PC-9 (cell line): Measurements from ENCODE around the gene MGLL. TPM values are rescaled to one million over a fixed set of nuclear protein-coding genes. Genes with fewer than 3 reads are reported as not detected.

ENCODE experiments used
- BruUV-seq: library from RNA; stranded (reverse); fragments of 400-500 nt; replicated peaks from 2 replicates; lab custom pipeline; 2021; lab: Mats Ljungman, UMichigan
- CTCF ChIA-PET: fragments of 300-600 bp; sonication (Branson Sonifier 250); formaldehyde crosslinking; loops from one replicate; lab custom pipeline; 2022; ENCODE audit warnings: antibody characterized with exemption; lab: Charles Lee
- POLR2A ChIA-PET: fragments of 300-600 bp; sonication (Branson Sonifier 250); formaldehyde crosslinking; loops from one replicate; lab custom pipeline; 2022; ENCODE audit warnings: antibody characterized with exemption; ENCODE audit not compliant: unreplicated experiment; lab: Charles Lee
- DNase-seq, 2 experiments: peaks; one replicate each; pipeline versions ENCODE4 v3.0.0 to v3.0.0-alpha.2; 2015 to 2022; ENCODE audit warnings: mixed read lengths in 1 of 2
- H2AFZ ChIP-seq: fragments of 200-600 bp; sonication (generic); 2 replicates; pipeline ENCODE4 v1.8.1; 2017; ENCODE audit warnings: antibody characterized with exemption
- H3F3A ChIP-seq: fragments of 200-600 bp; sonication (generic); 2 replicates; pipeline ENCODE4 v1.8.1; 2017; ENCODE audit warnings: antibody characterized with exemption, mild to moderate bottlenecking, low read depth; ENCODE audit not compliant: insufficient read depth
- H3K27ac ChIP-seq: fragments of 200-600 bp; sonication (generic); 2 replicates; pipeline ENCODE4 v1.6.1; 2016; ENCODE audit warnings: mixed run types
- H3K27me3 ChIP-seq: fragments of 200-600 bp; sonication (generic); 2 replicates; pipeline ENCODE4 v1.6.1; 2016; ENCODE audit warnings: low read depth, mixed run types; ENCODE audit not compliant: insufficient read depth
- H3K36me3 ChIP-seq: fragments of 200-600 bp; sonication (generic); 2 replicates; pipeline ENCODE4 v1.6.1; 2016; ENCODE audit warnings: low read depth, mixed run types
- H3K4me1 ChIP-seq: fragments of 200-600 bp; sonication (generic); replicated peaks from 2 replicates; pipeline ENCODE4 v1.6.1; 2016; ENCODE audit warnings: mixed run types; ENCODE audit not compliant: insufficient read depth
- H3K4me2 ChIP-seq: fragments of 200-600 bp; sonication (generic); 2 replicates; pipeline ENCODE4 v1.6.1; 2017; ENCODE audit warnings: mixed run types
- H3K4me3 ChIP-seq: fragments of 200-600 bp; sonication (generic); 2 replicates; pipeline ENCODE4 v1.6.1; 2016; ENCODE audit warnings: mixed run types
- H3K79me2 ChIP-seq: fragments of 200-600 bp; sonication (generic); 2 replicates; pipeline ENCODE4 v1.6.1; 2017; ENCODE audit warnings: low read depth, mixed run types
- H3K9me2 ChIP-seq: fragments of 200-600 bp; sonication (generic); 2 replicates; pipeline ENCODE4 v1.8.1; 2017; ENCODE audit warnings: mild to moderate bottlenecking; ENCODE audit not compliant: insufficient read depth
- H3K9me3 ChIP-seq: fragments of 200-600 bp; sonication (generic); 2 replicates; pipeline ENCODE4 v1.8.1; 2016; ENCODE audit warnings: low read depth; ENCODE audit not compliant: insufficient read depth
- H4K20me1 ChIP-seq: fragments of 200-600 bp; sonication (generic); 2 replicates; pipeline ENCODE4 v1.8.1; 2017; ENCODE audit not compliant: insufficient read depth
- CTCF ChIP-seq: fragments of 200-600 bp; sonication (generic); conservative IDR thresholded peaks from 2 replicates; pipeline ENCODE4 v1.6.1; 2017; ENCODE audit warnings: mixed run types, antibody characterized with exemption, mild to moderate bottlenecking, moderate library complexity
- EZH2 ChIP-seq: fragments of 200-600 bp; sonication (generic); IDR thresholded peaks from 2 replicates; pipeline ENCODE4 v1.8.0; 2017; ENCODE audit warnings: antibody characterized with exemption, low read depth
- intact Hi-C: fragments of 100-400 bp; cut with micrococcal nuclease; formaldehyde crosslinking; loops from one replicate; pipeline ENCODE4 v1.10.0; 2022; ENCODE audit not compliant: unreplicated experiment
- total RNA-seq: library from RNA; stranded (reverse); gene quantifications from 2 replicates; pipeline ENCODE4 v1.2.3, GENCODE V29; 2021

Gene MGLL
- total RNA-seq, 1 experiment from 2014 or later: 30.7 TPM

- Histone ChIP-seq H3K36me3 (no peaks in the 10 kb centered on the region), H3K79me2 (no peaks in the 10 kb centered on the region), H3K27me3 (no peaks in the 10 kb centered on the region), H3F3A (no peaks in the 10 kb centered on the region), H3K4me2 (no peak overlapping the region), H3K4me1 (peaks cover 2% of the 10 kb centered on the region; the same call in 1 of the 2 replicates), H3K4me3 (no peak overlapping the region), H2AFZ (no peak overlapping the region), H3K27ac (no peak overlapping the region), H3K9me2 (no peaks in the 10 kb centered on the region), H3K9me3 (no peaks in the 10 kb centered on the region), H4K20me1 (no peaks in the 10 kb centered on the region)
- no TSS peak for BruUV-seq
- POLR2A ChIA-PET: no interaction called here
- CTCF ChIA-PET: no interaction called here
- intact Hi-C loops: loop anchor here (10.0 kb wide), 1 partner anchor 1378 kb away; no protein-coding TSS in a partner anchor
- TF ChIP-seq EZH2 (no peak), CTCF (no peak)
- no peak for DNase-seq
These were observed 145.4 kb downstream of the MGLL start for GRCh38 chr3:127676921-127677351.

GRCh38 chr3:127676456-127676855 lies 145.9 kb downstream of the MGLL start:
- no peak for TF ChIP-seq CTCF
- no peak for TF ChIP-seq EZH2
- no peak for DNase-seq
- no TSS peak for BruUV-seq
- Histone ChIP-seq H3K79me2 (no peaks in the 10 kb centered on the region), H2AFZ (no peak overlapping the region), H3K4me1 (peaks cover 6% of the 10 kb centered on the region; the same call in 1 of the 2 replicates), H3K9me3 (no peaks in the 10 kb centered on the region), H3K36me3 (no peaks in the 10 kb centered on the region), H4K20me1 (no peaks in the 10 kb centered on the region), H3K27ac (no peak overlapping the region), H3K4me3 (no peak overlapping the region), H3K9me2 (no peaks in the 10 kb centered on the region), H3K4me2 (no peak overlapping the region), H3F3A (no peaks in the 10 kb centered on the region), H3K27me3 (no peaks in the 10 kb centered on the region)
- ChIA-PET CTCF (no interaction called here), POLR2A (no interaction called here)
- intact Hi-C loops: loop anchor here (10.0 kb wide), 1 partner anchor 1378 kb away; no protein-coding TSS in a partner anchor

- no peak overlapping the region for H3K27ac ChIP-seq
- H3F3A ChIP-seq: no peaks in the 10 kb centered on the region
- H3K4me3 ChIP-seq: no peak overlapping the region
- POLR2A ChIA-PET: no interaction called here
- intact Hi-C loops: loop anchor here (10.0 kb wide), 1 partner anchor 1379 kb away; no protein-coding TSS in a partner anchor
- BruUV-seq: no TSS peak
- no peaks in the 10 kb centered on the region for H4K20me1 ChIP-seq
- no peak overlapping the region for H3K4me2 ChIP-seq
- no peaks in the 10 kb centered on the region for H3K36me3 ChIP-seq
- CTCF ChIA-PET: no interaction called here
- no peaks in the 10 kb centered on the region for H3K79me2 ChIP-seq
- no peak for TF ChIP-seq EZH2
- TF ChIP-seq CTCF: no peak
- H3K9me3 ChIP-seq: no peaks in the 10 kb centered on the region
- peaks cover 7% of the 10 kb centered on the region; the same call in 1 of the 2 replicates for H3K4me1 ChIP-seq
- no peak overlapping the region for H2AFZ ChIP-seq
- no peaks in the 10 kb centered on the region for H3K27me3 ChIP-seq
- DNase-seq: no peak
- H3K9me2 ChIP-seq: no peaks in the 10 kb centered on the region
These were observed 146.5 kb downstream of the MGLL start for GRCh38 chr3:127675651-127676391.
